WTC11 (cell line): ENCODE data around the gene IMMT. TPM values are rescaled to one million over a fixed set of nuclear protein-coding genes. Genes with fewer than 3 reads are reported as not detected.

Experiments used
- ATAC-seq: fragments of 200-7000 bp; cut with Tn5 transposase; 2 replicates; pipeline ENCODE4 v1.10.0; 2021; ENCODE audit warnings: mild to moderate bottlenecking, moderate library complexity
- CTCF ChIA-PET: fragments of 300-600 bp; sonication (Branson Sonifier 250); formaldehyde crosslinking; loops from one replicate; lab custom pipeline; 2021; ENCODE audit warnings: antibody characterized with exemption; lab: Charles Lee
- POLR2A ChIA-PET: fragments of 350-600 bp; sonication (Branson Sonifier 250); formaldehyde crosslinking; loops from one replicate; lab custom pipeline; 2021; ENCODE audit warnings: antibody characterized with exemption; lab: Charles Lee
- DNase-seq: peaks from one replicate; pipeline ENCODE4 v3.0.0; 2021; ENCODE audit warnings: low spot score
- H3K27ac Mint-ChIP-seq: 2 replicates; pipeline ENCODE4 v1.8.0; 2021; ENCODE audit warnings: mixed read lengths
- H3K27me3 Mint-ChIP-seq: 2 replicates; pipeline ENCODE4 v1.8.0; 2021; ENCODE audit warnings: low read depth, mild to moderate bottlenecking, moderate library complexity, mixed read lengths
- H3K36me3 Mint-ChIP-seq: 2 replicates; pipeline ENCODE4 v1.8.0; 2021; ENCODE audit warnings: mixed read lengths
- H3K4me1 Mint-ChIP-seq: 2 replicates; pipeline ENCODE4 v1.8.0; 2022; ENCODE audit warnings: mixed read lengths
- H3K4me3 Mint-ChIP-seq: 2 replicates; pipeline ENCODE4 v1.8.0; 2021; ENCODE audit warnings: mild to moderate bottlenecking, moderate library complexity, mixed read lengths
- H3K9me3 Mint-ChIP-seq: 2 replicates; pipeline ENCODE4 v1.8.0; 2021; ENCODE audit warnings: mixed read lengths
- CBFB ChIP-seq: sonication (generic); formaldehyde crosslinking; IDR thresholded peaks from 2 replicates; pipeline ENCODE4 v1.8.1; 2022; ENCODE audit warnings: mild to moderate bottlenecking, low read depth, missing genetic modification reagents
- CREB1 ChIP-seq: sonication (generic); formaldehyde crosslinking; IDR thresholded peaks from 2 replicates; pipeline ENCODE4 v1.8.0; 2023; ENCODE audit warnings: mild to moderate bottlenecking, missing genetic modification reagents
- ETV6 ChIP-seq: sonication (generic); formaldehyde crosslinking; IDR thresholded peaks from 2 replicates; pipeline ENCODE4 v1.8.1; 2022; ENCODE audit warnings: mild to moderate bottlenecking, missing genetic modification reagents
- JAZF1 ChIP-seq: fragments of 250-450 bp; sonication (Bioruptor Pico); IDR thresholded peaks from 2 replicates; pipeline ENCODE4 v1.9.0; 2021; ENCODE audit warnings: moderate library complexity, mild to moderate bottlenecking, inconsistent platforms
- NFATC4 ChIP-seq: fragments of 250-450 bp; sonication (Bioruptor Pico); IDR thresholded peaks from 2 replicates; pipeline ENCODE4 v1.9.0; 2021; ENCODE audit warnings: mild to moderate bottlenecking
- NR3C1 ChIP-seq: sonication (generic); formaldehyde crosslinking; conservative IDR thresholded peaks from 2 replicates; pipeline ENCODE4 v1.8.1; 2023; ENCODE audit warnings: low read depth, mild to moderate bottlenecking, missing genetic modification reagents
- PRRX2 ChIP-seq: fragments of 250-450 bp; sonication (Bioruptor Pico); IDR thresholded peaks from 2 replicates; pipeline ENCODE4 v1.8.0; 2021; ENCODE audit warnings: mild to moderate bottlenecking
- TEAD4 ChIP-seq: sonication (generic); formaldehyde crosslinking; IDR thresholded peaks from 2 replicates; pipeline ENCODE4 v1.8.0; 2022; ENCODE audit warnings: mild to moderate bottlenecking, missing genetic modification reagents
- ZNF138 ChIP-seq: sonication (generic); formaldehyde crosslinking; conservative IDR thresholded peaks from 2 replicates; pipeline ENCODE4 v1.8.1; 2022; ENCODE audit warnings: mild to moderate bottlenecking, moderate library complexity, missing genetic modification reagents
- ZNF232 ChIP-seq: sonication (generic); formaldehyde crosslinking; IDR thresholded peaks from 2 replicates; pipeline ENCODE4 v1.8.0; 2022; ENCODE audit warnings: mild to moderate bottlenecking, missing genetic modification reagents
- ZNF396 ChIP-seq: fragments of 250-450 bp; sonication (Bioruptor Pico); IDR thresholded peaks from 2 replicates; pipeline ENCODE4 v1.8.0; 2021; ENCODE audit warnings: mild to moderate bottlenecking, moderate library complexity, borderline replicate concordance
- total RNA-seq: library from RNA; stranded (reverse); gene quantifications from 3 replicates; pipeline ENCODE4 v1.2.3, GENCODE V29; 2021
- TF ChIP-seq, protein P1 (sequence below): sonication (generic); formaldehyde crosslinking; IDR thresholded peaks from 2 replicates; pipeline ENCODE4 v1.8.0; 2022; ENCODE audit warnings: missing genetic modification reagents
- TF ChIP-seq, protein P2 (sequence below): sonication (generic); formaldehyde crosslinking; IDR thresholded peaks from 2 replicates; pipeline ENCODE4 v1.8.1; 2023; ENCODE audit warnings: mild to moderate bottlenecking, missing genetic modification reagents
- TF ChIP-seq, protein P3 (sequence below): fragments of 250-450 bp; sonication (Bioruptor Pico); IDR thresholded peaks from 2 replicates; pipeline ENCODE4 v1.9.0; 2021; ENCODE audit warnings: mild to moderate bottlenecking
- TF ChIP-seq, protein P4 (sequence below): sonication (generic); formaldehyde crosslinking; IDR thresholded peaks from 2 replicates; pipeline ENCODE4 v1.8.1; 2023; ENCODE audit warnings: mild to moderate bottlenecking, missing genetic modification reagents, moderate library complexity
- TF ChIP-seq, protein P5 (sequence below): sonication (generic); formaldehyde crosslinking; conservative IDR thresholded peaks from 2 replicates; pipeline ENCODE4 v1.8.1; 2022; ENCODE audit warnings: mild to moderate bottlenecking, missing genetic modification reagents
- TF ChIP-seq, protein P6 (sequence below): sonication (generic); formaldehyde crosslinking; IDR thresholded peaks from 2 replicates; pipeline ENCODE4 v1.8.1; 2022; ENCODE audit warnings: missing genetic modification reagents, borderline replicate concordance

IMMT gene
- total RNA-seq, 1 experiment from 2014 or later = 102 TPM

DNA sequence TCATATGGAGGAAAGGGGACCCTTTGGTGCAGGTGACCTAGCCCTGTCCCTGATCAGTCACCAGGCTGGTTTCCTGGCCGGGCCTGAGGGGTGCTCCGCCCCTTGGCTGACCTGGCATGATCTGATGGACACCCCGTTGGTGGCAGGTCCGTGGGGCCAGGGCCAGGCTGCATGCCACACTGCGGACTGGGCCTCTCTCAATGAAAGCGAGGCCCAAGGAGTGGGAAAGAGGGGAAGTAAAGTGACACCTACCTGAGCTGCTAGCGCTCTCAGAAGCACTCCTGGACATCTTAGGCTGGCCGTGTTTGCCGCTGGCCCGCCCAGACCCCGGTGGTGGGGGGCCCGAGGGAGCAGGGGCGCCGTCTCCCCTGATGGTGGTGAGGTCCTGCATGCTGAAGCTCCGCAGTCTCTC is 37.1 kb upstream of the IMMT start (continued):
- TF ChIP-seq, protein P1, sequence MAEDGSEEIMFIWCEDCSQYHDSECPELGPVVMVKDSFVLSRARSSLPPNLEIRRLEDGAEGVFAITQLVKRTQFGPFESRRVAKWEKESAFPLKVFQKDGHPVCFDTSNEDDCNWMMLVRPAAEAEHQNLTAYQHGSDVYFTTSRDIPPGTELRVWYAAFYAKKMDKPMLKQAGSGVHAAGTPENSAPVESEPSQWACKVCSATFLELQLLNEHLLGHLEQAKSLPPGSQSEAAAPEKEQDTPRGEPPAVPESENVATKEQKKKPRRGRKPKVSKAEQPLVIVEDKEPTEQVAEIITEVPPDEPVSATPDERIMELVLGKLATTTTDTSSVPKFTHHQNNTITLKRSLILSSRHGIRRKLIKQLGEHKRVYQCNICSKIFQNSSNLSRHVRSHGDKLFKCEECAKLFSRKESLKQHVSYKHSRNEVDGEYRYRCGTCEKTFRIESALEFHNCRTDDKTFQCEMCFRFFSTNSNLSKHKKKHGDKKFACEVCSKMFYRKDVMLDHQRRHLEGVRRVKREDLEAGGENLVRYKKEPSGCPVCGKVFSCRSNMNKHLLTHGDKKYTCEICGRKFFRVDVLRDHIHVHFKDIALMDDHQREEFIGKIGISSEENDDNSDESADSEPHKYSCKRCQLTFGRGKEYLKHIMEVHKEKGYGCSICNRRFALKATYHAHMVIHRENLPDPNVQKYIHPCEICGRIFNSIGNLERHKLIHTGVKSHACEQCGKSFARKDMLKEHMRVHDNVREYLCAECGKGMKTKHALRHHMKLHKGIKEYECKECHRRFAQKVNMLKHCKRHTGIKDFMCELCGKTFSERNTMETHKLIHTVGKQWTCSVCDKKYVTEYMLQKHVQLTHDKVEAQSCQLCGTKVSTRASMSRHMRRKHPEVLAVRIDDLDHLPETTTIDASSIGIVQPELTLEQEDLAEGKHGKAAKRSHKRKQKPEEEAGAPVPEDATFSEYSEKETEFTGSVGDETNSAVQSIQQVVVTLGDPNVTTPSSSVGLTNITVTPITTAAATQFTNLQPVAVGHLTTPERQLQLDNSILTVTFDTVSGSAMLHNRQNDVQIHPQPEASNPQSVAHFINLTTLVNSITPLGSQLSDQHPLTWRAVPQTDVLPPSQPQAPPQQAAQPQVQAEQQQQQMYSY = no peak
- no peak for TF ChIP-seq TEAD4 (CRISPR knock-in tag)
- TF ChIP-seq, protein P2, sequence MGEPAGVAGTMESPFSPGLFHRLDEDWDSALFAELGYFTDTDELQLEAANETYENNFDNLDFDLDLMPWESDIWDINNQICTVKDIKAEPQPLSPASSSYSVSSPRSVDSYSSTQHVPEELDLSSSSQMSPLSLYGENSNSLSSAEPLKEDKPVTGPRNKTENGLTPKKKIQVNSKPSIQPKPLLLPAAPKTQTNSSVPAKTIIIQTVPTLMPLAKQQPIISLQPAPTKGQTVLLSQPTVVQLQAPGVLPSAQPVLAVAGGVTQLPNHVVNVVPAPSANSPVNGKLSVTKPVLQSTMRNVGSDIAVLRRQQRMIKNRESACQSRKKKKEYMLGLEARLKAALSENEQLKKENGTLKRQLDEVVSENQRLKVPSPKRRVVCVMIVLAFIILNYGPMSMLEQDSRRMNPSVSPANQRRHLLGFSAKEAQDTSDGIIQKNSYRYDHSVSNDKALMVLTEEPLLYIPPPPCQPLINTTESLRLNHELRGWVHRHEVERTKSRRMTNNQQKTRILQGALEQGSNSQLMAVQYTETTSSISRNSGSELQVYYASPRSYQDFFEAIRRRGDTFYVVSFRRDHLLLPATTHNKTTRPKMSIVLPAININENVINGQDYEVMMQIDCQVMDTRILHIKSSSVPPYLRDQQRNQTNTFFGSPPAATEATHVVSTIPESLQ (CRISPR knock-in tag) = no peak
- TF ChIP-seq ETV6 = no peak

DNA sequence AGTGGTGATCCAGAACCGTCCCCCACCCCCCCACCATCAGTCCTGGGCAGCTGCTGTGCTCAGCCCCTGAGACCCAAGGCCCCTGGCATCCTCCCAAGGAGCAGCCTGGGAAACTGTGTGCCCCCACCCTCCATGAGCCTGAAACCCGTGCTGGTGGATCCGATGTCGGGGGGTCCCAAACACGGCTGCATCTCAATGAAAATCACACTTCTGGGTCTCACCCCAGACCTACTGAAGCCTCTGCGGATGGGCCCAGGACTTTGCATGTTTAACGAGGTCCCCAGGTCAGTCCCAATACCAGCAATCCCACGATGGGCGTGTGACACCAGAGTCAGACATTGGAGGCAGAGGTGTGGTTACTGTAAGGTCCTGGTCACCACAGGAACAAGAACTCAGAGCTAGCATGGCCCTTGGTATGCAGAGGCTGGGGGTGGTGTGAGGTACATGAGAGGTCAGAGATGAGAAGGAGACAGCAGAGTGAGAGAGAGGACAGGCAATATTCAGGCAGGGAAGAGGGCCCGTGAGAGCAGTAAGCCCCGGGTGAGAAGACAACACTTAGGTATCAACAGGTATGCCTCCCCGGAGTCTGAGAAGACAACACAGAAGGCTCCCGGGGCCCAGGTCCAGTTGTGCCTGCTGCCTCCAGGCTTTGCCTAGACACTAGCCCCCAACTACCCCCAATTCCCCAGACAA is 36.6 kb upstream of the IMMT start:
- peaks cover 9% of the 10 kb centered on the region for H3K4me1 Mint-ChIP-seq
- no peaks in the 10 kb centered on the region for H3K27me3 Mint-ChIP-seq
- TF ChIP-seq CREB1 (CRISPR knock-in tag) (no peak), ZNF232 (no peak), CBFB (no peak)
- TF ChIP-seq, protein P3, sequence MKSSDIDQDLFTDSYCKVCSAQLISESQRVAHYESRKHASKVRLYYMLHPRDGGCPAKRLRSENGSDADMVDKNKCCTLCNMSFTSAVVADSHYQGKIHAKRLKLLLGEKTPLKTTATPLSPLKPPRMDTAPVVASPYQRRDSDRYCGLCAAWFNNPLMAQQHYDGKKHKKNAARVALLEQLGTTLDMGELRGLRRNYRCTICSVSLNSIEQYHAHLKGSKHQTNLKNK (CRISPR knock-in tag) = no peak
- TF ChIP-seq, protein P4, sequence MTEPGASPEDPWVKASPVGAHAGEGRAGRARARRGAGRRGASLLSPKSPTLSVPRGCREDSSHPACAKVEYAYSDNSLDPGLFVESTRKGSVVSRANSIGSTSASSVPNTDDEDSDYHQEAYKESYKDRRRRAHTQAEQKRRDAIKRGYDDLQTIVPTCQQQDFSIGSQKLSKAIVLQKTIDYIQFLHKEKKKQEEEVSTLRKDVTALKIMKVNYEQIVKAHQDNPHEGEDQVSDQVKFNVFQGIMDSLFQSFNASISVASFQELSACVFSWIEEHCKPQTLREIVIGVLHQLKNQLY = no peak
- ATAC-seq (no peak), DNase-seq (no peak)
- ChIA-PET CTCF (interaction anchor here (0.8 kb wide), 1 partner anchor 11 kb away, joined by 3 read pairs; no protein-coding TSS in a partner anchor), POLR2A (no interaction called here)
- H3K27ac Mint-ChIP-seq = no peak overlapping the region
- H3K36me3 Mint-ChIP-seq = no peaks in the 10 kb centered on the region
- no peak overlapping the region for H3K4me3 Mint-ChIP-seq
- H3K9me3 Mint-ChIP-seq = no peaks in the 10 kb centered on the region

DNA sequence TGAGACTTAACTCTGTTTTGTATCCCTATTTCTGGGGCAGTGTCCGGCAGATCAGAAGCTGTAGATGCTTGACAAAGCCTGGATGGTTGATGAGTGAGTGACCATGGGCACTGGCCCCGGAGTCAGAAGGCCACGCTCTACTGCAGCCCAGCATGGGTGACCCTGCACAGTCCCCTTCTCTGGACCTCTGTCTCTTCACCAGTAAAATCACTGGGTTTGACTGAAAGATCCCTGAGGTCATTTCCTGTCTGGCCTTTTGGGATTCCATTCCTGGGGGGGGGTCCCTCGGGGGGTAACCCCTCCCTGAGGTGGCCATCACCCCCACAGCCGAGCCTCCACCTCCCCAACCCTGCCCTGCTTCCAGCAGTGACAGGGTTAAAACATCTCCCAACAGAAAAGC is 35.7 kb upstream of the IMMT start:
- POLR2A ChIA-PET = no interaction called here
- H3K27me3 Mint-ChIP-seq = no peaks in the 10 kb centered on the region
- no peak for DNase-seq
- H3K4me3 Mint-ChIP-seq = no peak overlapping the region
- no peak overlapping the region for H3K27ac Mint-ChIP-seq
- H3K9me3 Mint-ChIP-seq = no peaks in the 10 kb centered on the region
- no peaks in the 10 kb centered on the region for H3K36me3 Mint-ChIP-seq
- CTCF ChIA-PET = interaction anchor here (2.0 kb wide), 1 partner anchor 142 kb away, joined by 8 read pairs; no protein-coding TSS in a partner anchor
- H3K4me1 Mint-ChIP-seq = peaks cover 9% of the 10 kb centered on the region
- no peak for ATAC-seq
- no peak for TF ChIP-seq NR3C1 (CRISPR knock-in tag)
- no peak for TF ChIP-seq PRRX2
- TF ChIP-seq, protein P1 = no peak
- no peak for TF ChIP-seq ZNF396 (CRISPR knock-in tag)
- no peak for TF ChIP-seq CBFB
- no peak for TF ChIP-seq NFATC4 (CRISPR knock-in tag)
- TF ChIP-seq ZNF138 (CRISPR knock-in tag) = no peak
- TF ChIP-seq, protein P2 (CRISPR knock-in tag) = no peak
- TF ChIP-seq, protein P5, sequence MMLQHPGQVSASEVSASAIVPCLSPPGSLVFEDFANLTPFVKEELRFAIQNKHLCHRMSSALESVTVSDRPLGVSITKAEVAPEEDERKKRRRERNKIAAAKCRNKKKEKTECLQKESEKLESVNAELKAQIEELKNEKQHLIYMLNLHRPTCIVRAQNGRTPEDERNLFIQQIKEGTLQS (CRISPR knock-in tag) = no peak
- TF ChIP-seq, protein P3 (CRISPR knock-in tag) = no peak
- TF ChIP-seq JAZF1 (CRISPR knock-in tag) = no peak
- TF ChIP-seq, protein P6, sequence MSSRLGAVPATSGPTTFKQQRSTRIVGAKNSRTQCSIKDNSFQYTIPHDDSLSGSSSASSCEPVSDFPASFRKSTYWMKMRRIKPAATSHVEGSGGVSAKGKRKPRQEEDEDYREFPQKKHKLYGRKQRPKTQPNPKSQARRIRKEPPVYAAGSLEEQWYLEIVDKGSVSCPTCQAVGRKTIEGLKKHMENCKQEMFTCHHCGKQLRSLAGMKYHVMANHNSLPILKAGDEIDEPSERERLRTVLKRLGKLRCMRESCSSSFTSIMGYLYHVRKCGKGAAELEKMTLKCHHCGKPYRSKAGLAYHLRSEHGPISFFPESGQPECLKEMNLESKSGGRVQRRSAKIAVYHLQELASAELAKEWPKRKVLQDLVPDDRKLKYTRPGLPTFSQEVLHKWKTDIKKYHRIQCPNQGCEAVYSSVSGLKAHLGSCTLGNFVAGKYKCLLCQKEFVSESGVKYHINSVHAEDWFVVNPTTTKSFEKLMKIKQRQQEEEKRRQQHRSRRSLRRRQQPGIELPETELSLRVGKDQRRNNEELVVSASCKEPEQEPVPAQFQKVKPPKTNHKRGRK (CRISPR knock-in tag) = no peak
